Astrocyte (in vitro differentiated cells and primary cell): ENCODE data around the gene RUNX1.

Experiments
- CTCF ChIP-seq: IDR thresholded peaks from 2 replicates; pipeline ENCODE4 v1.5.1; 2011; ENCODE audit warnings: low read depth, mild to moderate bottlenecking, inconsistent platforms, low read length, moderate library complexity; ENCODE audit not compliant: insufficient read depth
- EZH2 ChIP-seq: IDR thresholded peaks from 2 replicates; pipeline ENCODE4 v1.6.1; 2012; ENCODE audit warnings: mild to moderate bottlenecking, low read length, inconsistent platforms; ENCODE audit not compliant: insufficient read depth

DNA sequence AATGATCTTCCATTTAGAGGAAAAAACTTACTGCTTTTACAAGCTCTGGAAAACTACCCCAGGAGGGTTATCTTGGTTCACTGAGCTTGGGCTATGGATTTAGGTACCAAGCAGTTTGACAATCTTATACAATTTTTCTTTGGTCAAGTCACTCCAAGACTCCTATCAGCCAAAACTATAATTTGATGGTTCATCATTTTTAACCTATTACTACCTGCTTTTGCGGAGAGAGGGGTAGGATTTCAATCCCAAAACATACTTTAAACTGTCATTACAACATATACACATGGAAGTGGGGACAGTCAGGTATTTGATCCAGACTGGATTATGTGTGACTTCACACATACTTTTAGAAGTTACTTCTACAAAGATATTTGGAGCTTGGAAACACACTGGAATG is 71.8 kb downstream of the RUNX1 start:
- TF ChIP-seq CTCF = no peak
- no peak for TF ChIP-seq EZH2
